ENCODE results near the gene PNPLA6. TPM values are rescaled to one million over a fixed set of nuclear protein-coding genes. Genes with fewer than 3 reads are reported as not detected.

Gene PNPLA6
- total and polyA plus RNA-seq, 9 of the 15 experiments (the other 6 are each of a cell fraction or from before 2014, with no cell fraction given), result 0.07 to 30.2 (median 8.3) TPM

DNA sequence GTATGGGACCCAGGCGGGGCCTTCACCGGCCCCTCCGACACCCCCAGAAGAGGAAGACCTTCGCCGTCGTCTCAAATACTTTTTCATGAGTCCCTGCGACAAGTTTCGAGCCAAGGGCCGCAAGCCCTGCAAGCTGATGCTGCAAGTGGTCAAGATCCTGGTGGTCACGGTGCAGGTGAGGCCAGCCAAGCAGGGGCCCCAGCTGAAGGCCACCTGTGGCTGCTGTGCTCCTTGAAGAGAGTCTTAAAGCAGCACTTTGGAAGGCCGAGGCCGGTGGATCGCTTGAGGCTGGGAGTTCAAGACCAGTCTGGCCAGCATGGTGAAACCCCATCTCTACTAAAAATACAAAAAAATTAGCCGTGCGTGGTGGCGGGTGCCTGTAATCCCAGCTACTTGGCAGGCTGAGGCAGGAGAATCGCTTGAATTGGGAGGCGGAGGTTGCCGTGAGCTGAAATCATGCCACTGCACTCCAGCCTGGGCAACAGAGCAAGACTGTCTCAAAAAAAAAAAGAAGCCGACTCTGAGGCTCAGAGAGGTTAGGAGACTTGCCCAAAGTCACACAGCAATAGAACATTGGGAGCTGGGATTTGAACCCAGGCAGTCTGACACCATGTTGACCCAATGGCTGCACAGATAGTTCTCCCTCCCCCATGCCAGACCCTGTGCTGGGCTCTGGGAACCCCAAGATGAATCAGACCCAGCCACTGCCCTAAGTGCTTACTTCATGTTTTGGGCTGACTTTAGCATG lies 10.4 kb upstream of the PNPLA6 start (continued):
- TF ChIP-seq, protein P1, sequence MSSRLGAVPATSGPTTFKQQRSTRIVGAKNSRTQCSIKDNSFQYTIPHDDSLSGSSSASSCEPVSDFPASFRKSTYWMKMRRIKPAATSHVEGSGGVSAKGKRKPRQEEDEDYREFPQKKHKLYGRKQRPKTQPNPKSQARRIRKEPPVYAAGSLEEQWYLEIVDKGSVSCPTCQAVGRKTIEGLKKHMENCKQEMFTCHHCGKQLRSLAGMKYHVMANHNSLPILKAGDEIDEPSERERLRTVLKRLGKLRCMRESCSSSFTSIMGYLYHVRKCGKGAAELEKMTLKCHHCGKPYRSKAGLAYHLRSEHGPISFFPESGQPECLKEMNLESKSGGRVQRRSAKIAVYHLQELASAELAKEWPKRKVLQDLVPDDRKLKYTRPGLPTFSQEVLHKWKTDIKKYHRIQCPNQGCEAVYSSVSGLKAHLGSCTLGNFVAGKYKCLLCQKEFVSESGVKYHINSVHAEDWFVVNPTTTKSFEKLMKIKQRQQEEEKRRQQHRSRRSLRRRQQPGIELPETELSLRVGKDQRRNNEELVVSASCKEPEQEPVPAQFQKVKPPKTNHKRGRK (tag; IDR thresholded peaks at IDR 0.05), result no peak
- TF ChIP-seq ARID2 (IDR thresholded peaks at IDR 0.05) (no peak), PYGO2 (tag; IDR thresholded peaks at IDR 0.05) (no peak), HDAC3 (IDR thresholded peaks at IDR 0.05; ENCODE audit: borderline replicate concordance, partially characterized antibody) (no peak), BCOR (IDR thresholded peaks at IDR 0.05) (peak; percentile 95), SNIP1 (IDR thresholded peaks at IDR 0.05; ENCODE audit: low read depth) (no peak), ZNF263 (CRISPR knock-in tag; IDR thresholded peaks at IDR 0.05; ENCODE audit: borderline replicate concordance) (no peak)
- TF ChIP-seq, protein P2, sequence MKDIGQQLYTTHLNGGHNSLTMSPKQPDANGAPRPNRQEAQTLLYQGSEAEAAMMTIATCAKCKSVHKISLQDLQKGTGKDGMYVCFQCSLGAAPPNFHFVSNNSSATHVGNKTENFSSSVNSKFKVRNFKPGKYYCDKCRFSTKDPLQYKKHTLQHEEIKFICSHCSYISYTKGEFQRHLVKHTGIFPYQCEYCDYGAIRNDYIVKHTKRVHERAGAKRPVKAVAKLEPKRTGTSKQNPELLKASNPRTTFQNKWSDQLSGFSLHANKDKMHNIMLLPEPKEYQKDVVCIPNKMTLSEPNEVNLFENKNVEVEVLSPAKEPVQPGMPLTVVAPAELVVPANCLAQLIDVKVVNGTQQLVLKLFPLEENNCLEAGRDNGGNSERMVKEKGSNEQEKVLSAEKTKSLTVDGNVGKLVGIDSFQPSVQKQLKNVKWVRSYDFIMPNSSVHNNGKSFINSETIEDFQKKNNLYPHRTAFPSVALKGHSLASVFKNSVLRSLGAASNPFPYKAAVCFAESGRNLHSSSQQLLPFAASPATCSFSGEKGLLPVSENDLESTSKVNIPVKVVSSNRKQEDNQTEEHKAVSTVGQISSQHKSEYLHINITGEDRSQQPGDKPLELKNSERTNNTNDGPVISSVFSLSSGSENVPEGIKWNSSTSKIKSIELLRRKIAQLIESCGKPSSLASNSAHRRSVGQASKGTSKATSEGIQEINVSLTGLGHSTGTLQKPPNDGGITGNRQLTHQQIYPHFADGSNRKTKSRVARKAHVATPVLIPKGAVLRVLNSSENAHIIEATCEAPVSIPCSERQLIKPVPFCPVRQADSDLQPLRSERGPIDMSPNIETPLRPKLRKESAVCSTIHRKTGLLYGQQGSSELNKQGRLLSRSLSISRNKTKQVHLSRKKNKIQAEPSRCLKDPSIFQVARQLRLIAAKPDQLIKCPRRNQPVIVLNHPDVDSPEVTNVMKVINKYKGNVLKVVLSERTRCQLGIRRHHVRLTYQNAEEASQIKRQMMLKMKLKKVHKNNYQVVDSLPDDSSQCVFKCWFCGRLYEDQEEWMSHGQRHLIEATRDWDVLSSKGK (CRISPR knock-in tag; IDR thresholded peaks at IDR 0.05), result no peak
- TF ChIP-seq, protein P3, sequence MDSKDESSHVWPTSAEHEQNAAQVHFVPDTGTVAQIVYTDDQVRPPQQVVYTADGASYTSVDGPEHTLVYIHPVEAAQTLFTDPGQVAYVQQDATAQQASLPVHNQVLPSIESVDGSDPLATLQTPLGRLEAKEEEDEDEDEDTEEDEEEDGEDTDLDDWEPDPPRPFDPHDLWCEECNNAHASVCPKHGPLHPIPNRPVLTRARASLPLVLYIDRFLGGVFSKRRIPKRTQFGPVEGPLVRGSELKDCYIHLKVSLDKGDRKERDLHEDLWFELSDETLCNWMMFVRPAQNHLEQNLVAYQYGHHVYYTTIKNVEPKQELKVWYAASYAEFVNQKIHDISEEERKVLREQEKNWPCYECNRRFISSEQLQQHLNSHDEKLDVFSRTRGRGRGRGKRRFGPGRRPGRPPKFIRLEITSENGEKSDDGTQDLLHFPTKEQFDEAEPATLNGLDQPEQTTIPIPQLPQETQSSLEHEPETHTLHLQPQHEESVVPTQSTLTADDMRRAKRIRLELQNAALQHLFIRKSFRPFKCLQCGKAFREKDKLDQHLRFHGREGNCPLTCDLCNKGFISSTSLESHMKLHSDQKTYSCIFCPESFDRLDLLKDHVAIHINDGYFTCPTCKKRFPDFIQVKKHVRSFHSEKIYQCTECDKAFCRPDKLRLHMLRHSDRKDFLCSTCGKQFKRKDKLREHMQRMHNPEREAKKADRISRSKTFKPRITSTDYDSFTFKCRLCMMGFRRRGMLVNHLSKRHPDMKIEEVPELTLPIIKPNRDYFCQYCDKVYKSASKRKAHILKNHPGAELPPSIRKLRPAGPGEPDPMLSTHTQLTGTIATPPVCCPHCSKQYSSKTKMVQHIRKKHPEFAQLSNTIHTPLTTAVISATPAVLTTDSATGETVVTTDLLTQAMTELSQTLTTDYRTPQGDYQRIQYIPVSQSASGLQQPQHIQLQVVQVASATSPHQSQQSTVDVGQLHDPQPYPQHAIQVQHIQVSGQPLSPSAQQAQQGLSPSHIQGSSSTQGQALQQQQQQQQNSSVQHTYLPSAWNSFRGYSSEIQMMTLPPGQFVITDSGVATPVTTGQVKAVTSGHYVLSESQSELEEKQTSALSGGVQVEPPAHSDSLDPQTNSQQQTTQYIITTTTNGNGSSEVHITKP (IDR thresholded peaks at IDR 0.05; ENCODE audit: partially characterized antibody), result no peak
